ENCODE data around the gene ZNF335.
"Not testable (repeated sequence)": the region's sequence is repeated elsewhere in the genome, so short reads cannot be mapped to it uniquely, and the experiment has no call there.

Gene ZNF335

GRCh38 chr20:46000262-46000996 is 28.4 kb upstream of the ZNF335 start:
- DNase-seq, result no peak

- DNase-seq, result no peak
Observed at GRCh38 chr20:45999557-46000261, 27.7 kb upstream of the ZNF335 start.

GRCh38 chr20:45998761-45999160 is 26.8 kb upstream of the ZNF335 start:
- DNase-seq, result no peak

- no peak for DNase-seq
Observed at GRCh38 chr20:45998337-45998736, 26.3 kb upstream of the ZNF335 start.

GRCh38 chr20:45997187-45997586 is 25.2 kb upstream of the ZNF335 start:
- no peak for DNase-seq

GRCh38 chr20:45995495-45996097 is 23.6 kb upstream of the ZNF335 start:
- DNase-seq, result not testable (repeated sequence)

- no peak for DNase-seq
Observed at GRCh38 chr20:45994761-45995493, 22.9 kb upstream of the ZNF335 start.

- no peak for DNase-seq
Observed at GRCh38 chr20:45993197-45993951, 21.4 kb upstream of the ZNF335 start.

- DNase-seq, result no peak
Observed at GRCh38 chr20:45991616-45992015, 19.6 kb upstream of the ZNF335 start.

- DNase-seq, result not testable (repeated sequence)
Observed at GRCh38 chr20:45988830-45989229, 16.8 kb upstream of the ZNF335 start.

- DNase-seq, result no peak
Observed at GRCh38 chr20:45987108-45987780, 15.2 kb upstream of the ZNF335 start.

- DNase-seq, result no peak
Observed at GRCh38 chr20:45985573-45985972, 13.6 kb upstream of the ZNF335 start.

GRCh38 chr20:45983279-45983743 is 11.3 kb upstream of the ZNF335 start:
- DNase-seq, result no peak

GRCh38 chr20:45981261-45981660 is 9.3 kb upstream of the ZNF335 start:
- no peak for DNase-seq

- no peak for DNase-seq
Observed at GRCh38 chr20:45976086-45976485, 4.1 kb upstream of the ZNF335 start.

GRCh38 chr20:45975686-45976085 is 3.7 kb upstream of the ZNF335 start:
- DNase-seq, result no peak

- DNase-seq, result no peak
Observed at GRCh38 chr20:45974896-45975565, 3.0 kb upstream of the ZNF335 start.

GRCh38 chr20:45972500-45973183 is 639 bp upstream of the ZNF335 start:
- DNase-seq, result no peak

GRCh38 chr20:45971425-45971674 is 653 bp downstream of the ZNF335 start:
- DNase-seq, result peak; percentile 36

- no peak for DNase-seq
Observed at GRCh38 chr20:45970646-45971424, 1.2 kb downstream of the ZNF335 start.

All from NCI-H446 treated with DMSO at 0.1 percent for 48 hours (cell line).